ENCODE results near the gene PARD6G.

PARD6G gene

DNA sequence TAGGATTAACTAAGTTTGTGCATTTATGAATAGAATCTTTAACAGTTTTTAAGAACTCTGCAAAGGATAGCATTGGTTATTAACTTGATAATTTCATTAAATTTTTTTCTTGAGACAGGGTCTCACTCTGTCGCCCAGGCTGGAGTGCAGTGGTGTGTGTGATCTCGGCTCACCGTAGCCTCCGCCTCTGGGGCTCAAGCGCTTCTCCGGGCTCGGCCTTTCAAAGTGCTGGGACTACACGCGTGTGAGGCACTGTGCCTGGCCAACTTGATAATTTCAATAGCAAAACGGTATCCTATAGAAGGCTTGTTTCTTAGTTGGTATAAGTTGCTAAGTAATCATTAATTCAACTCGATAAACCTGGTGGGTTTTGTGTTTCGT, 100.3 kb downstream of the PARD6G start:
- no peak for DNase-seq (ENCODE audit: low spot score)

- DNase-seq (ENCODE audit: low spot score): no peak
These were observed 102.0 kb downstream of the PARD6G start for GRCh38 chr18:80145196-80145804.

- no peak for DNase-seq (ENCODE audit: low spot score)
These were observed 103.4 kb downstream of the PARD6G start for GRCh38 chr18:80143881-80144280.

DNA sequence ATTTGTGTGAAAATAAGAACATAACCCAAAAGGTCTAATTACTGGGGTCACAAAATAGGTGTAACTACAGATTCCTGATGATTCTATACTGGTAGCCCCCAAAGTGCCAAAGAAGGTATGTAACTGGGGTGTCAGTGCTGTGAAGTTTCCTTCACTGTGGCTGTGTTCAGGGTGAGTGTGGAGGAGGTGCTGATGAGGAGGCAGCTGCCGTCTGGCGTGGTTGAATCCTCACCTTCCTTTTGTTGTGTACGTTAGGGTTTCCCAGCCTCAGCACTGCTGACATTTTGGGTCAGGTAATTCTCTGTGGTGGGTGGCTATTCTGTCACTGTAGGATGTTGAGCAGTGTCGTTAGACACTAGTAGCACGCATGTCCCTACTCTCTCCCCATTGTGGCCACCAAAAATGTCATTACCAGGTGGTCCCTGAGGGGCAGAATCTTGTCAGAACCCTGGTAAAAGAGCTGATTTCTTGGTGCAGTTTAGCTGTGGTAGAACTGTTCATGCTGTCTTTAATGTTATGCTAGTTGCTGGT, 106.8 kb downstream of the PARD6G start:
- no peak for DNase-seq (ENCODE audit: low spot score)

- no peak for DNase-seq (ENCODE audit: low spot score)
These were observed 109.3 kb downstream of the PARD6G start for GRCh38 chr18:80137976-80138375.

GRCh38 chr18:80137137-80137536, 110.2 kb downstream of the PARD6G start:
- DNase-seq (ENCODE audit: low spot score): no peak

DNA sequence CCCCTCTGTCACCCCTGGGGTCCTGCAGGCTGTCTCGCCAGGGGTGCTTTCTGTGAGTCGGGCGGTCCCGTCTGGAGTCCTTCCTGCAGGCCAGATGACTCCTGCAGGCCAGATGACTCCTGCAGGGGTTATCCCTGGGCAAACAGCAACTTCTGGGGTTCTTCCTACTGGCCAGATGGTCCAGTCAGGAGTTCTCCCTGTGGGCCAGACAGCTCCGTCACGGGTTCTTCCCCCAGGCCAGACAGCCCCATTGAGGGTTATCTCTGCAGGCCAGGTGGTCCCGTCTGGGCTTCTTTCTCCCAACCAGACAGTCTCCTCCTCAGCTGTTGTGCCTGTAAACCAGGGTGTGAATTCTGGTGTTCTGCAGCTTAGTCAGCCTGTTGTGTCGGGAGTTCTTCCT, 110.6 kb downstream of the PARD6G start:
- DNase-seq (ENCODE audit: low spot score): no peak

DNA sequence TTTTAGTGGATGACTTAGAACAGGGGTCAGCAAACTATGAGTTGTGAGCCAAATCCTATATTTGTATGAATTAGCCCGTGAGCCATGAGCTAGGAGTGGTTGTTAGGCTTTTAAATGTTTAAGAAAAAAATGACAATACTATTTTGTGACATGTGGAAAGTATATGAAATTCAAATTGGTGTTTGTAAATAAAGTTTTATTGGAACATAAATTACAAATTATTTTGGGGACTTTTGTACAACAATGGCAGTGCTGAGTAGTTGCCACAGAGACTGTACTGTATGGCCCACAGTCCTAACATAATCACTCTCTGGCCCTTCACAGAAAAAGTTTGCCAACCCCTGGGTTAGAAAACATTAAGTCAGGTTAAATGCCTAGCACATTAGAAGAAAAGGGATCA, 112.2 kb downstream of the PARD6G start:
- DNase-seq (ENCODE audit: low spot score): no peak

DNA sequence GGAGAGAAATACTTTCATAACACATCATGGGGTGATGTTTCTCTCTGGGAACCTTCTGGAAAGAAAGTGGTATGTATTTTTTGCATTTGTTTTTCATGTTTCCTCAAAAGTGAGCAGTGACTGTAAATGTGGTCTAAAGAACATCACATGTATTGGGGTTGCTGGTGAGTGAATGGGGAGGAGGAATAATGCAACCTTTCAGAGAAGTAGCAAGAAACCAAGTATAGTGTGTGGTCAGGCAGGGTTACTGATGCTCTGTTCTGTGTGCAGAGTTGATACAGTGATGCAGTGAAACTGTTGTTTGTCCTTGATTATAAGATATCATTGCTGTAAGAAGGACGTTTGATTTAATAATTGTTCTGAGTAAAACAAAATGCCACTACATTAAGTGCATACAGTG, 114.2 kb downstream of the PARD6G start:
- DNase-seq (ENCODE audit: low spot score): no peak

GRCh38 chr18:80132180-80132812, 115.0 kb downstream of the PARD6G start:
- DNase-seq (ENCODE audit: low spot score): no peak

DNA sequence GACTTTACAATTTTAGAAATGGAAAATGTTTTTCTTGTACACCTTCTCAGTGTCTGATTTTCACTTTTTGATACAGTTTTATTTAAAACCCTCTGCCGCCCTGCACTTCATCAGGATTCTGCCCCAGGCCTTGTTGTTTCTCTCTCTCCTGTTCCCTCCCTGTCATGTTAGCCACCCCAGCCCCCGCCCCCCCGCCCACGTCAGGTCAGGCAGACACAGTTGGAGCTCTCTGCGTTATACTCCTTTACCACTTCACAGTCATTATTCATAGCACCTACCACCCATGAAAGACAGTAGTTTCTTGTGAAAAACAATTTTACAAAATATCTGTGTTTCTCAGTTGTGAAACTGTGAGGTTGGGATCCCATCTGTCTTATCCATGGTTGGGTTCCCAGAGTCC, 116.8 kb downstream of the PARD6G start:
- no peak for DNase-seq (ENCODE audit: low spot score)

GRCh38 chr18:80129672-80130367, 117.5 kb downstream of the PARD6G start:
- no peak for DNase-seq (ENCODE audit: low spot score)

GRCh38 chr18:80127635-80128034, 119.7 kb downstream of the PARD6G start:
- DNase-seq (ENCODE audit: low spot score): no peak

DNA sequence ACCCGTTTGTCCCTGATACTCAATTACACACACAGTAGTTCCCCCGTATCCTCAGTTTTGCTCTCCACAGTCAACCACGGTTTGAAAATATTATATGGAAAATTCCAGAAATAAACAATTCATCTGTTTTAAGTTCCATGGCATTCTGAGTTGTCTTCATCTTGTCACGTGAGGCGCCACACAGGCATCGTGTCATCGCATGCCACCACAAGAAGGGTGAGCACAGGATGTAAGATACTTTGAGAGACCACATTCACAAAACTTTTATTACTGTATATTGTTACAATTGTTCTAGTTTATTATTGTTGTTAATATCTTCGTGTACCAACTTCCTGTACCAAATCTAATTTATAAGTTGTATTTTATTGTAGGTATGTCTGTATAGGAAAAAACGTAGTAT, 120.5 kb downstream of the PARD6G start:
- DNase-seq (ENCODE audit: low spot score): no peak

GRCh38 chr18:80124131-80124530, 123.2 kb downstream of the PARD6G start:
- DNase-seq (ENCODE audit: low spot score): no peak

GRCh38 chr18:80120932-80121331, 126.4 kb downstream of the PARD6G start:
- DNase-seq (ENCODE audit: low spot score): no peak

GRCh38 chr18:80119111-80119510, 128.2 kb downstream of the PARD6G start:
- DNase-seq (ENCODE audit: low spot score): no peak

DNA sequence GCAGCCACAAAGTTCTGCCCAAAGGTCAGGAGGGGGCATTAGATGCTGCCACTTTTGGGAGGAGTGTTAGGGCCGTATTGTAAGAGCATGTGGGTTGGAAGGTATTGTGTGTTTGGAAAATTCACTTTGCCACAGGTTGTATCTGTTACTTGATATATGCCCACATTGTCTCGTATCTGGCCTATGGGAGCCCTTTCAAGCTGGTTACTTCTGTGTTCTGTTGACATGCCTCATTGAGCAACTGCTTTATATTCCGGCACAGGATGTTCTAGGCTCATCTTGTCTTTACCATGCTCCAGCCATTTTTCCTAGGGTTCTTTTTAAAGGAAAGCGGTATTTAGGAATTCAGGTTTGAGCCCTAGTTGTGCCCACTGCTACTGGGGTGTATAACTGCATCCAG, 132.3 kb downstream of the PARD6G start:
- no peak for DNase-seq (ENCODE audit: low spot score)

DNA sequence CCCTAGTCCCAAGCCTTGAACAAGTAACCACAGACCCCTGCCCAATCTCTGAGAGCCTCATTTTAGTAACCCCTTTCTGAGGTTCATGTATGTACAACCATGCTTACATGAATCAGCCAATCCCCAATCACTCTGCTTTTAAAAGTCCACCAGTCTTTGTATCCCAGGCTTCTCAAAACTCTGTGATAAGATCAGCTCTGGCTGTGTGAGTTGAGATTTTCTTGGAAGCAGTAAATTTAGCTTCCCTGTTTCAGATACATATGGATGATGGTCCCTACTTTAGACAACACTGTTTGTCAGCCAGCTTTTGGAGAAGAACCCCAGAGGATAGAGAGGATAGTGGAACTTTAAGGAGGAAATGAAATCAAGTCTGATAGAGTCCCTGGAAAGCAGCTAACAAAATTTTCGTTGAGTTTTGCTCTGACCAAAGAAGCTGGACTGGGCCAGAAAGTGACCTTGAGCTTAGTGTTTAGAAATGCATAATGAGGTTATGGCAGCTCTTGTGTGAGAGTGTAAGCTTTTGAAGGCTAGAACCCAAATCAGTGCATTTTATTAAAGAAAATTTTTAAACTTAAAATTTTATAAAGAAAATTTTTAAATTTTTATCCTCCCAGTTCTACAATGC, 134.6 kb downstream of the PARD6G start:
- DNase-seq (ENCODE audit: low spot score): no peak

- DNase-seq (ENCODE audit: low spot score): peak; percentile 40
These were observed 137.6 kb downstream of the PARD6G start for GRCh38 chr18:80109676-80110078.

GRCh38 chr18:80108739-80109675, 138.3 kb downstream of the PARD6G start, which contains the start of gene ADNP2:
ADNP2 (plus strand) TSS chr18:80109262; CDS start chr18:80117543, 8,281 bp downstream.
- DNase-seq (ENCODE audit: low spot score): peak; percentile 73

GRCh38 chr18:80108121-80108536, 139.2 kb downstream of the PARD6G start:
- DNase-seq (ENCODE audit: low spot score): no peak
